ENCODE results near the gene CTXND1.

- TF ChIP-seq POLR2A (IDR thresholded peaks at IDR 0.05; ENCODE audit: low read depth, low read length) (no peak), TAF1 (IDR thresholded peaks at IDR 0.05; ENCODE audit: borderline replicate concordance, low read depth, low read length) (no peak), POLR2AphosphoS5 (IDR thresholded peaks at IDR 0.05; ENCODE audit: low read depth, low read length) (no peak)
Observed at GRCh38 chr15:80214910-80215309, 37.1 kb downstream of the CTXND1 start.

Data from GM12892 (cell line).